A673 (cell line): ENCODE measurements around the gene ATG7. TPM values are rescaled to one million over a fixed set of nuclear protein-coding genes. Genes with fewer than 3 reads are reported as not detected.
A peak's percentile ranks its signal among the peaks of the same experiment; 100 is the strongest.

Source experiments
- BruUV-seq: library from RNA; stranded (reverse); fragments of 400-500 nt; replicated peaks from 2 replicates; lab custom pipeline; 2021; lab: Mats Ljungman, UMichigan
- CTCF ChIA-PET: fragments of 300-600 bp; sonication (Branson Sonifier 250); formaldehyde crosslinking; loops from one replicate; lab custom pipeline; 2022; ENCODE audit warnings: antibody characterized with exemption; lab: Charles Lee
- POLR2A ChIA-PET: fragments of 300-600 bp; sonication (Branson Sonifier 250); formaldehyde crosslinking; loops from one replicate; lab custom pipeline; 2022; ENCODE audit warnings: antibody characterized with exemption; ENCODE audit not compliant: low non-redundant PET; lab: Charles Lee
- DNase-seq: peaks from one replicate; pipeline ENCODE4 v3.0.0-alpha.2; 2015; ENCODE audit warnings: low spot score
- H3K27ac ChIP-seq: fragments of 200-600 bp; sonication (generic); 2 replicates; pipeline ENCODE4 v1.5.1; 2016; ENCODE audit warnings: mixed run types, low read depth, mild to moderate bottlenecking, mixed read lengths, antibody characterized with exemption, low read length; ENCODE audit not compliant: poor library complexity, severe bottlenecking
- H3K27me3 ChIP-seq: fragments of 200-600 bp; sonication (generic); replicated peaks from 2 replicates; pipeline ENCODE4 v1.6.1; 2017; ENCODE audit warnings: mixed run types, low read depth, mild to moderate bottlenecking, mixed read lengths, antibody characterized with exemption, low read length; ENCODE audit not compliant: insufficient read depth, poor library complexity
- H3K36me3 ChIP-seq: fragments of 200-600 bp; sonication (generic); 2 replicates; pipeline ENCODE4 v1.6.1; 2016; ENCODE audit warnings: mixed run types, mild to moderate bottlenecking, mixed read lengths, antibody characterized with exemption, low read length; ENCODE audit not compliant: insufficient read depth, poor library complexity, severe bottlenecking
- H3K4me1 ChIP-seq: fragments of 200-600 bp; sonication (generic); 2 replicates; pipeline ENCODE4 v1.6.1; 2017; ENCODE audit warnings: mixed run types, mild to moderate bottlenecking, mixed read lengths, antibody characterized with exemption, low read length; ENCODE audit not compliant: insufficient read depth, poor library complexity, severe bottlenecking
- H3K4me3 ChIP-seq: fragments of 200-600 bp; sonication (generic); 2 replicates; pipeline ENCODE4 v1.5.1; 2016; ENCODE audit warnings: low read depth, mixed run types, mild to moderate bottlenecking, mixed read lengths, low read length; ENCODE audit not compliant: poor library complexity, severe bottlenecking
- H3K9me3 ChIP-seq: fragments of 200-600 bp; sonication (generic); 2 replicates; pipeline ENCODE4 v1.6.1; 2016; ENCODE audit warnings: mixed run types, low read depth, mild to moderate bottlenecking, mixed read lengths, antibody characterized with exemption, low read length; ENCODE audit not compliant: poor library complexity, severe bottlenecking
- EZH2 ChIP-seq: fragments of 200-600 bp; sonication (generic); IDR thresholded peaks from 2 replicates; pipeline ENCODE4 v1.6.1; 2017; ENCODE audit warnings: borderline replicate concordance, low read depth, mild to moderate bottlenecking, mixed read lengths, antibody characterized with exemption, low read length; ENCODE audit not compliant: poor library complexity, severe bottlenecking
- intact Hi-C: fragments of 100-400 bp; cut with micrococcal nuclease; formaldehyde crosslinking; loops from one replicate; pipeline ENCODE4 v1.10.0; 2022; ENCODE audit not compliant: unreplicated experiment
- total RNA-seq: library from RNA; stranded (reverse); gene quantifications from 2 replicates; pipeline ENCODE4 v1.2.3, GENCODE V29; 2021
- TF ChIP-seq, protein P1 (sequence below): fragments of 300-800, 200-600 bp; sonication (generic); conservative IDR thresholded peaks from 2 replicates; pipeline ENCODE4 v1.5.1; 2017; ENCODE audit warnings: low read depth, mild to moderate bottlenecking, antibody characterized with exemption, low read length, moderate library complexity, mixed read lengths

Gene ATG7
- total RNA-seq, 1 experiment from 2014 or later = 30.9 TPM

DNA sequence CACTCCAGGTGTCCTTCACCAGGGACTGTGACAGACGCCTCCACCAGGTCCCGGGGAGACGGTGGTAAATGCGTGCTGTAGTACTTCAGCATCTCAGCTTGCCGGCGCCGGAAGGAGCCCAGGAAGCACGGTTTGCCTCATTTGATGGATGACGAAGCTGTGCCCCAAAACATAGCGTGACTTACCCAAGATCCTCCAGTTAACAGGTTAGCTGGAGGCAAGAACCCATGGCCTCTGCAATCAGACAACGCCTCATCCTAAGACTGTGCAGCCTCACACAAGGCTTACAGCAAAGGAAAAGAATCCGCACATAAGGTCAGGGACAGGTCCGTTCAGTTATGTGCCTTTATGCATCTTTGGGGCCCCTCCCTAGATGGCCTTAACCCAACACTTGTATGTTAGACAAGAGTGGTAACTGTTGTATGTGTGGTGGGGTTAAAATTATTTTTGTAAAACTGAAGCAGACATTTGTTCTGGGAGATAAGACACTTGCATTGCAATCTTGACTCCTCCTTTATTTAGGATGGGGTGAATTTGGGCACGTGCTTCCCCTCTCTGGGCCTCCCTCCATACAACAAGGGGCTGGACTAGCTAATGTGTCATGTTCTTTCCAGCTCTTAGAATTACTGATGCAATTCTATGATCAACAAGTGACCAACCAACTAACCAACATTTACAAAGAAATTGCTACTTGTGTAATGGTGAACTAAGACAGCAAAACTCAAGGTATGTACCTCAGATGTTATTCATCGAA, 332.1 kb downstream of the ATG7 start:
- Histone ChIP-seq H3K27ac (peak overlapping the region; percentile 31), H3K4me3 (no peak overlapping the region), H3K36me3 (peaks cover 6% of the 10 kb centered on the region), H3K9me3 (no peaks in the 10 kb centered on the region), H3K27me3 (no peaks in the 10 kb centered on the region), H3K4me1 (peaks cover 61% of the 10 kb centered on the region)
- POLR2A ChIA-PET = interaction anchor here (0.7 kb wide), 1 partner anchor 22 kb away, joined by 3 read pairs; no protein-coding TSS in a partner anchor
- DNase-seq = no peak
- CTCF ChIA-PET = no interaction called here
- intact Hi-C loops = no loop called here
- TF ChIP-seq, protein P1, sequence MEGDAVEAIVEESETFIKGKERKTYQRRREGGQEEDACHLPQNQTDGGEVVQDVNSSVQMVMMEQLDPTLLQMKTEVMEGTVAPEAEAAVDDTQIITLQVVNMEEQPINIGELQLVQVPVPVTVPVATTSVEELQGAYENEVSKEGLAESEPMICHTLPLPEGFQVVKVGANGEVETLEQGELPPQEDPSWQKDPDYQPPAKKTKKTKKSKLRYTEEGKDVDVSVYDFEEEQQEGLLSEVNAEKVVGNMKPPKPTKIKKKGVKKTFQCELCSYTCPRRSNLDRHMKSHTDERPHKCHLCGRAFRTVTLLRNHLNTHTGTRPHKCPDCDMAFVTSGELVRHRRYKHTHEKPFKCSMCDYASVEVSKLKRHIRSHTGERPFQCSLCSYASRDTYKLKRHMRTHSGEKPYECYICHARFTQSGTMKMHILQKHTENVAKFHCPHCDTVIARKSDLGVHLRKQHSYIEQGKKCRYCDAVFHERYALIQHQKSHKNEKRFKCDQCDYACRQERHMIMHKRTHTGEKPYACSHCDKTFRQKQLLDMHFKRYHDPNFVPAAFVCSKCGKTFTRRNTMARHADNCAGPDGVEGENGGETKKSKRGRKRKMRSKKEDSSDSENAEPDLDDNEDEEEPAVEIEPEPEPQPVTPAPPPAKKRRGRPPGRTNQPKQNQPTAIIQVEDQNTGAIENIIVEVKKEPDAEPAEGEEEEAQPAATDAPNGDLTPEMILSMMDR = no peak
- no peak for TF ChIP-seq EZH2
- no TSS peak for BruUV-seq

DNA sequence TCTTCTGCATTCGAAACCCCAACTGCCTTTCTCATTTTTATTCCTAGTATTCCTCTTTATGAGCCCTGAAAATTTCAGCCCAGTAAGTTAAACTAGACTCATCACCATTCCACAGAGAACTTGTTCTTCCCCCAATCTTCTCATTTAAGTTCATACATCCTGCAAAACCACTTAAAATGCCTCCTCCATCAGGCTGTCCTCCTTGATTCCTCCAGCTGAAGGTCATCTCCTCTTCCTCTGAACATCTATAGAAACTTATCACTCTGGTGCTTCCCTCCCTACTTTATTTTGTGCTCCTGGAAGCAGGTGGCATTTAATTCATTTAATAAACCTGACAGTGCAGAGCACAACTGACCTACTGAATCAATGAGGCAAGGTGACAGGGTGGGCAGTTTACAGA, 333.2 kb downstream of the ATG7 start:
- TF ChIP-seq, protein P1 = no peak
- no peak for TF ChIP-seq EZH2
- H3K4me1 ChIP-seq = peaks cover 56% of the 10 kb centered on the region
- DNase-seq = no peak
- H3K4me3 ChIP-seq = no peak overlapping the region
- H3K9me3 ChIP-seq = no peaks in the 10 kb centered on the region
- no TSS peak for BruUV-seq
- ChIA-PET CTCF (no interaction called here), POLR2A (no interaction called here)
- intact Hi-C loops = no loop called here
- no peaks in the 10 kb centered on the region for H3K36me3 ChIP-seq
- no peak overlapping the region for H3K27ac ChIP-seq
- no peaks in the 10 kb centered on the region for H3K27me3 ChIP-seq

DNA sequence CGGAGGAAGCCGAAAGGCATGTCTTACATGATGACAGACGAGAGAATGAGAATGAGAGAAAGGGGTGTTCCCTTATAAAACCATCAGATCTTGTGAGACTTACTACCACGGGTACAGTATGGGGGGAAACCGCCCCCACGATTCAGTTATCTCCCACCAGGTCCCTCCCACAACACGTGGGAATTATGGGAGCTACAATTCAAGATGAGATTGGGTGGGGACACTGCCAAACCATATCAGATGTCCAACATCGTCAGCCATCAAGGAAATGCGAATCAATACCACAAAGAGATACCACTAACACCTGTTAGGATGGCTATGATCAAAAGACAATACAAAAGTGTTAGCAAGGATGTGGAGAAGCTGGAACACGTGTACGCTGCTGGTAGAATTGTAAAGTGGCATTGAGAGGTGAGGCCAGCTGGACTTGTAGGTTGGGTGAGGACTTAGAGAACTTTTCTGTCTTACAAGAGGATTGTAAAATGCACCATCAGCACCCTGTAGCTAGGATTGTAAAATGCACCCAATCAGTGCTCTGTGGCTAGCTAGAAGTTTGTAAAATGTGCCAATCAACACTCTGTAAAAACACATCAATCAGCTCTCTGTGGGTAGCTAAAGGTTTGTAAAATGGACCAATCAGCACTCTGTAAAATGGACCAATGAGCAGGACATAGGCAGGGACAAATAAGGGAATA, 334.0 kb downstream of the ATG7 start:
- Histone ChIP-seq H3K4me3 (no peak overlapping the region), H3K27ac (no peak overlapping the region), H3K27me3 (no peaks in the 10 kb centered on the region), H3K36me3 (no peaks in the 10 kb centered on the region), H3K9me3 (no peaks in the 10 kb centered on the region), H3K4me1 (peaks cover 56% of the 10 kb centered on the region)
- ChIA-PET POLR2A (no interaction called here), CTCF (interaction anchor here (0.6 kb wide), 1 partner anchor 7 kb away, joined by 3 read pairs; no protein-coding TSS in a partner anchor)
- intact Hi-C loops = no loop called here
- DNase-seq = no peak
- no peak for TF ChIP-seq EZH2
- TF ChIP-seq, protein P1 = no peak
- BruUV-seq = no TSS peak
